Central memory CD8-positive, alpha-beta T cell (primary cell): ENCODE measurements around the gene PSMG4.

ENCODE experiments used
- ATAC-seq: fragments of 150-1000 bp; cut with Tn5 transposase; replicated peaks from 2 replicates; pipeline ENCODE4 v1.10.0; 2022; ENCODE audit warnings: mild to moderate bottlenecking, moderate FRiP score, moderate number of reproducible peaks; ENCODE audit not compliant: poor library complexity, severe bottlenecking; ENCODE audit errors: extremely low read depth
- DNase-seq, 2 donors: peaks; one replicate each; pipeline ENCODE4 v3.0.0; 2021; ENCODE audit warnings: low spot score in 2 of 2
- H3K27ac Mint-ChIP-seq: one replicate; pipeline ENCODE4 v1.8.0; 2022; ENCODE audit warnings: low read depth, mild to moderate bottlenecking, moderate library complexity, mixed read lengths
- H3K27me3 Mint-ChIP-seq: one replicate; pipeline ENCODE4 v1.8.0; 2022; ENCODE audit warnings: mixed read lengths
- H3K36me3 Mint-ChIP-seq: one replicate; pipeline ENCODE4 v1.8.0; 2022; ENCODE audit warnings: mild to moderate bottlenecking, moderate library complexity, mixed read lengths; ENCODE audit not compliant: insufficient read depth
- H3K4me1 Mint-ChIP-seq: one replicate; pipeline ENCODE4 v1.8.0; 2022; ENCODE audit warnings: mixed read lengths
- H3K4me3 Mint-ChIP-seq: one replicate; pipeline ENCODE4 v1.8.0; 2022; ENCODE audit warnings: mild to moderate bottlenecking, moderate library complexity, mixed read lengths
- H3K9me3 Mint-ChIP-seq: one replicate; pipeline ENCODE4 v1.8.0; 2022; ENCODE audit warnings: mixed read lengths

PSMG4 gene

GRCh38 chr6:3316818-3317217 is 58.1 kb downstream of the PSMG4 start:
- ATAC-seq (no peak), DNase-seq (no peak)
- Mint-ChIP-seq H3K9me3 (no peaks in the 10 kb centered on the region), H3K27ac (no peak overlapping the region), H3K4me1 (peaks cover 19% of the 10 kb centered on the region), H3K4me3 (no peak overlapping the region), H3K36me3 (no peaks in the 10 kb centered on the region), H3K27me3 (peaks cover 50% of the 10 kb centered on the region)
